A549 treated with CpdA at 1 μM for 4 hours (cell line): ENCODE results near the gene LILRA6. TPM values are rescaled to one million over a fixed set of nuclear protein-coding genes. Genes with fewer than 3 reads are reported as not detected.

Experiments used
- total RNA-seq: library from RNA; stranded (reverse); fragments of 200-300 nt; extraction: Qiagen RNA extraction; gene quantifications from 5 replicates; pipeline ENCODE4 v1.2.3, GENCODE V29; 2022; ENCODE audit warnings: low read depth

The LILRA6 gene
- 0.03 to 0.07 TPM in 2 of 5 replicates, not detected in the others for total RNA-seq

DNA sequence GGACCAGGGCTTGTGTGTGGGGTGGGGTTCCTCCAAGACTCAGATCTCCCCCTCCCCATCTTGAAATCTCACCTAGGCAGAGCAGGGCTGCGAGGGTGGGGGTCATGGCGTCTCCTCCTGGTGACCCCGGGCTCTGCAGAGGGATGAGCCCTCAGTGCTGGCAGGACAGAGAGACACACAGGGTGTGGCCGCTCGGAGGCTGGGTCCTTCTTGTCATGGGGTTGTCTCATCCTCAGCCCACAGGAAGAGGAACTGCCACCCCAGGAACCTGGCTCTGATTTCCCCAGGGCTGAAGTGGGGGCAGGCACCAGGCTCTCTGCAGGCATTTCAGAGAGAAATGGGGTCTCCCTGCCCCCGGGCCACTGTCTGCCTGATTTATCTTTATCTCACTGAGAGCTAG lies at the start of gene LILRA6:
TSS of gene LILRA6 (minus strand) at position 145 of the 400 bp plus-strand sequence.

DNA sequence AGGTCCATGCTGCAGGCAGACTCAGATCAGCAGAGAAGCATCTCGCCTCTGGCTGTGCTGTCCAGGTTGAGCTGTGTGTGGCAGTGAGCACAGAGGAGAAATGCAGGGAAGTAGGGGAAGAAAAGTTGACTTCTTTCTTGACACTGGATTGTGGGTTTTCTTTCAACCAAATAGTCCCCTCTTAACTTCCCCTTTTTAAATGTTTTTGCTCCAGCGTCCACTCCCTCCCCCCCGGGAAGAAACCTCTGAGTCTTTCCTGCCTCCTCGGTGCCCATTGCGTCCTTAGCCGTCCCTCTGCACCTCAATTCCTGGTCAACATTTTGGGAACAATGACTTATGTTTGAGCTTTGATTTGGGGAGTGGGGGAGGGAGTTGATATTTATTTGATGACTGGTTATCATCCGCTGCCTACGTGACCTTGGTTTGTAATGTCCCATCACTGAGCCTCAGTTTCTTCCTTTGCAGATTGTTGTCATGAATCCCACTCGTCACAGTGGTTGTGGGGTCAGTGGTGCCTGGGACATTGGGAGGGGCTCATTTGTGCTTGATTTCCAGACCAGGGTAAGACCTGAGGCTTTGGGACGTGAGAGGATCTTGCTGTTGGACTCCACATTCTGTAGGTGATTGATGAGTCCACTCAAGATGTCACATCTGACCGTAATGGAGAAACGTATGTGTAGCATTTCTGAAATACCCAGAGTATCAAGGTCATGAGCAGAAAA lies 38.6 kb upstream of the LILRA6 start, which contains the start of gene LILRB2:
TSS of gene LILRB2 (minus strand) at position 104 of the 722 bp plus-strand sequence. CDS start 614 bp downstream, outside the sequence.

DNA sequence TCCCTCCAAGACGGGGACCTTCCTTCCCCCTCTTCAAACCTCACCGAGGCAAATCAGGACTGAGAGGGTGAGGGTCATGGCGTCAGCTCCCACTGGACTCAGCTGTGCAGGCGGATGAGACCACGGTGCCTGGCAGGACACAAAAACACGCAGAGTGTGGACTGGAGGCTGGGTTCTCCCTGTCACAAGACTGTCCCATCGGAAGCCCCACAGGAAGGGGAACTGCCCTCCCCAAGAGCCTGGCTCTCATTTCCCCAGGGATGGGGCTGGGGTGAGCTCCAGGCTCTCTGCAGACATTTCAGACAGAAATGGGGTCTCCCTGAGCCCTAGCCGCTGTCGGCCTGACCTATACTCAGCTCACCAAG lies 14.5 kb upstream of the LILRA6 start, which contains the start of gene LILRB5:
TSS of gene LILRB5 (minus strand) at position 158 of the 365 bp plus-strand sequence. CDS start at position 78, 80 bp downstream.

DNA sequence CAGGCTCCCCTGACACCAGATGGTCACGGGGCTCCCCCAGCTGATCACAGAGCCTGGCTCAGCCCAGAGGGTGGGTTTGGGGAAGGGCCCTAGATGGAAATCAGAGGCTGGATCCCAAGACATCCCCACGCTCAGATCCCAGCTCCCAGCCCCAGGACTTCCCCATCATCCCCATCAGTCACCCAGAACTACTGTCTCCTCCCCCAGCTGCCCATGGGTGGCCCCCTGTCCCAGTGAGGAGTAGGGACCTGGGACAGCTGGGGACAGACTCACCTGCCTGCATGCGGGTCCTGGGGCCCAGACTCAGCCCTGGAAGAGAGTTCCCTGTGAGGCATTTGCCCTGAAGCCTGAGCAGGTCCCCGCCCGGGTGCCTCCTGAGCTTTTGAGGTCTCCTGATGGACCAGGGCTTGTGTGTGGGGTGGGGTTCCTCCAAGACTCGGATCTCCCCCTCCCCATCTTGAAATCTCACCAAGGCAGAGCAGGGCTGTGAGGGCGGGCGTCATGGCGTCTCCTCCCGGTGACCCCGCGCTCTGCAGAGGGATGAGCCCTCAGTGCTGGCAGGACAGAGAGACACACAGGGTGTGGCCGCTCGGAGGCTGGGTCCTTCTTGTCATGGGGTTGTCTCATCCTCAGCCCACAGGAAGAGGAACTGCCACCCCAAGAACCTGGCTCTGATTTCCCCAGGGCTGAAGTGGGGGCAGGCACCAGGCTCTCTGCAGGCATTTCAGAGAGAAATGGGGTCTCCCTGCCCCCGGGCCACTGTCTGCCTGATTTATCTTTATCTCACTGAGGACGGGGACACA lies 19.9 kb downstream of the LILRA6 start, which contains the start of gene LILRB3:
TSS of gene LILRB3 (minus strand) at position 534 of the 803 bp plus-strand sequence. CDS start at position 503, 31 bp downstream.

DNA sequence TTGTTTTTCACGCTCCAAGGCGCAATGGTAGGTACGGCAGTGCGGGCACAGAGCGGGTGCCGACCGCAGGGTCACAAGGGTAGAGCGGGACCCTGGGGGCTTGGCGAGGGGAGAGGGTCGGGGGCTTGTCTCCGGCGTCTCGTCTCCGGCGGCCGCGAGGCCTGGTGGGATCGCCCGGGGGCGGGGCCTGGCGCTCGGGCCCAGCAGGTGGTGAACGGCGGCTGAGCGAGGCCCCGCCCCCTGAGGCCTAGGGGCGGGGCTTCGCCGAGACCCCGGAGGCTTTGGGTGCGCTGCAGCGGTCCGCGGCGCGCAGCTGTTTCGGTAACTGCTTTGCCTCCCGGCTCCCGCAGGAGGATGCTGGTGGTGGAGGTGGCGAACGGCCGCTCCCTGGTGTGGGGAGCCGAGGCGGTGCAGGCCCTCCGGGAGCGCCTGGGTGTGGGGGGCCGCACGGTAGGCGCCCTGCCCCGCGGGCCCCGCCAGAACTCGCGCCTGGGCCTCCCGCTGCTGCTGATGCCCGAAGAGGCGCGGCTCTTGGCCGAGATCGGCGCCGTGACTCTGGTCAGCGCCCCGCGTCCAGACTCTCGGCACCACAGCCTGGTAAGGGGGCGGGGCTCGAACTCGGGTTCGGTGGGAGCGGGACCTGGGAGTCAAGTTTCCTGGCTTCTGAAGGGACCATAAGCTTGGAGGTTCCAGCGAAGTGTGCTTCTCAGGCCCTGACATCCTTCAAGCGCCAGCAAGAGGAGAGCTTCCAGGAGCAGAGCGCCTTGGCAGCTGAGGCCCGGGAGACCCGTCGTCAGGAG lies 51.4 kb downstream of the LILRA6 start, which contains the start of gene TSEN34:
TSS of gene TSEN34 (plus strand) at position 298 of the 800 bp plus-strand sequence. CDS start at position 355, 57 bp downstream.

DNA sequence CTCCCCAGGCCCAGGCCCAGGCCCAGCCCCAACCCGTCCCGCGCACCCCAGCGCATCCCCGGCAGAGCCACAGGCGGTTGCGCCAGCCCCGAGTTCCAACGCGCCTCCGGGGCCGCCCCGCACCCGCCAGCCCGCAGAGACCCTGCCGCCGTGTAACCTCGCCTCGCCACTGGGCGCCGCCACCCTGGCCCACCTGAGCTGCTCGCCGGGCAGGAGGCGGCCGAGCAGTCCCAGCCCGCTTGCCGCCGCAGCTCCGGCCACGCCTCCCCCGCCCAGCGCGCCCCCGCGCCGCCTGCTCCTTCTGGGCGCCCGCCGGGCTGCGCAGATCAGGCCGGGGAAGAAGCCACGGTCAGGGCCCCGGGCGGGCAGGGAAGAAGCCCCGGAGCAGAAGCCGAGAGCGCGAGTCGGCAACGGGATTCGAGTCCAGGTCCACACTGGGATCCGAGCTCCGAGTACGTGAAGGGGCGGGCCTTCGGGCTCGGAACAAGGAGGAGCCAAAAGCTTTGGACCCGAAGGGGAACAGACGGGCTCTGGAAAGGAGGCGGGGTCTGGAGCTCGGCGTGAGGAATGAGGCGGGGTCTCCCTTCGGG lies 53.4 kb downstream of the LILRA6 start, which contains the start of gene MBOAT7:
TSS of gene MBOAT7 (minus strand) at position 436 of the 590 bp plus-strand sequence. CDS start 1,072 bp downstream, outside the sequence.

Other genes with a start within 250 kb of the LILRA6 start
- gene VSTM1, start 178.9 kb downstream of the LILRA6 start, total RNA-seq = 0.35 to 0.81 TPM (median 0.79 TPM) in 4 of 5 replicates, not detected in the other
- not detected in 5 replicates for gene TARM1, start 161.4 kb downstream of the LILRA6 start, total RNA-seq
- gene OSCAR, start 142.0 kb downstream of the LILRA6 start, total RNA-seq = 0.21 to 0.51 TPM (median 0.30 TPM) in 5 replicates
- gene NDUFA3, start 139.9 kb downstream of the LILRA6 start, total RNA-seq = 194 to 262 TPM (median 237 TPM) in 5 replicates
- gene TFPT, start 127.1 kb downstream of the LILRA6 start, total RNA-seq = 21.9 to 25.5 TPM (median 23.0 TPM) in 5 replicates
- 112 to 122 TPM (median 116 TPM) in 5 replicates for gene PRPF31, start 127.0 kb downstream of the LILRA6 start, total RNA-seq
- 60.9 to 77.0 TPM (median 70.0 TPM) in 5 replicates for gene CNOT3, start 105.0 kb downstream of the LILRA6 start, total RNA-seq
- gene LENG1, start 83.1 kb downstream of the LILRA6 start, total RNA-seq = 6.7 to 9.8 TPM (median 9.1 TPM) in 5 replicates
- gene TMC4, start 69.6 kb downstream of the LILRA6 start, total RNA-seq = 0.24 to 1.5 TPM (median 1.3 TPM) in 5 replicates
- gene MBOAT7, start 53.2 kb downstream of the LILRA6 start, total RNA-seq = 126 to 174 TPM (median 157 TPM) in 5 replicates
- gene TSEN34, start 51.5 kb downstream of the LILRA6 start, total RNA-seq = 80.8 to 131 TPM (median 123 TPM) in 5 replicates
- gene RPS9, start 41.9 kb downstream of the LILRA6 start, total RNA-seq = 2,035 to 2,508 TPM (median 2,323 TPM) in 5 replicates
- 0.05 to 0.11 TPM (median 0.06 TPM) in 3 of 5 replicates, not detected in the others for gene LILRB3, start 19.8 kb downstream of the LILRA6 start, total RNA-seq
- gene LILRB5, start 14.5 kb upstream of the LILRA6 start, total RNA-seq = 0.03 to 0.06 TPM in 2 of 5 replicates, not detected in the others
- gene LILRB2, start 38.3 kb upstream of the LILRA6 start, total RNA-seq = 0.14 TPM in 1 of 5 replicates, not detected in the others
- gene LILRA5, start 70.4 kb upstream of the LILRA6 start, total RNA-seq = not detected in 5 replicates
- gene LILRA4, start 96.4 kb upstream of the LILRA6 start, total RNA-seq = not detected in 5 replicates
- gene LAIR1, start 122.1 kb upstream of the LILRA6 start, total RNA-seq = 0.08 to 0.12 TPM in 2 of 5 replicates, not detected in the others
- 0.10 TPM in 1 of 5 replicates, not detected in the others for gene TTYH1, start 172.7 kb upstream of the LILRA6 start, total RNA-seq
- 85.8 to 138 TPM (median 96.4 TPM) in 5 replicates for gene LENG8, start 206.4 kb upstream of the LILRA6 start, total RNA-seq
- 4.6 to 7.5 TPM (median 6.5 TPM) in 5 replicates for gene LENG9, start 221.0 kb upstream of the LILRA6 start, total RNA-seq
- not detected in 5 replicates for gene CDC42EP5, start 230.5 kb upstream of the LILRA6 start, total RNA-seq